Immature natural killer cell (primary cell): ENCODE data around the gene PATJ. TPM values are rescaled to one million over a fixed set of nuclear protein-coding genes. Genes with fewer than 3 reads are reported as not detected.

Source experiments
- DNase-seq, 3 donors: peaks; one replicate each; pipeline ENCODE4 v3.0.0; 2022; ENCODE audit warnings: mixed read lengths in 1 of 3
- H3K27ac Mint-ChIP-seq, 6 donors: one replicate each; pipeline ENCODE4 v1.8.0; 2020; ENCODE audit warnings: mixed read lengths in 6 of 6, mild to moderate bottlenecking in 5 of 6, inconsistent platforms in 4 of 6, moderate library complexity in 3 of 6
- H3K27me3 Mint-ChIP-seq, 3 donors: one replicate each; pipeline ENCODE4 v1.8.0; 2020 to 2021; ENCODE audit warnings: low read depth in 3 of 3, mild to moderate bottlenecking in 3 of 3, mixed read lengths in 3 of 3, moderate library complexity in 3 of 3, inconsistent platforms in 1 of 3
- H3K36me3 Mint-ChIP-seq, 3 donors: one replicate each; pipeline ENCODE4 v1.8.0; 2020; ENCODE audit warnings: mixed read lengths in 3 of 3, inconsistent platforms in 2 of 3, mild to moderate bottlenecking in 2 of 3
- H3K4me1 Mint-ChIP-seq, 2 donors: one replicate each; pipeline ENCODE4 v1.8.0; 2020; ENCODE audit warnings: inconsistent platforms in 2 of 2, mild to moderate bottlenecking in 2 of 2, mixed read lengths in 2 of 2, moderate library complexity in 1 of 2
- H3K4me3 Mint-ChIP-seq, 5 donors: one replicate each; pipeline ENCODE4 v1.8.0; 2020; ENCODE audit warnings: mild to moderate bottlenecking in 5 of 5, mixed read lengths in 5 of 5, inconsistent platforms in 3 of 5, moderate library complexity in 3 of 5
- H3K9me3 Mint-ChIP-seq, 6 donors: one replicate each; pipeline ENCODE4 v1.8.0; 2020; ENCODE audit warnings: mild to moderate bottlenecking in 6 of 6, mixed read lengths in 6 of 6, inconsistent platforms in 4 of 6, moderate library complexity in 3 of 6
- polyA plus RNA-seq, 3 donors: library from polyadenylated mRNA; unstranded; fragments of 300-500 nt; fragmentation: Illumina TruSeq; gene quantifications; one replicate each; pipeline ENCODE4 v1.2.3, GENCODE V29; 2021

The PATJ gene
- polyA plus RNA-seq, 3 donors from 2014 or later, result 2.9 to 7.2 (median 5.9) TPM

- no peaks in the 10 kb centered on the region for H3K4me1 Mint-ChIP-seq
- H3K9me3 Mint-ChIP-seq, result peaks cover 0 to 5% (median 0%) of the 10 kb centered on the region in 6 donors
- DNase-seq, result no peak
- H3K4me3 Mint-ChIP-seq, result no peak overlapping the region
- H3K27ac Mint-ChIP-seq, result no peak overlapping the region
- no peaks in the 10 kb centered on the region for H3K27me3 Mint-ChIP-seq
- peaks cover 0 to 15% (median 8%) of the 10 kb centered on the region in 3 donors for H3K36me3 Mint-ChIP-seq
Measured at GRCh38 chr1:61895175-61895574, 152.9 kb downstream of the PATJ start.

GRCh38 chr1:61898658-61899057, 156.4 kb downstream of the PATJ start:
- no peak overlapping the region for H3K27ac Mint-ChIP-seq
- peaks cover 0 to 5% (median 0%) of the 10 kb centered on the region in 6 donors for H3K9me3 Mint-ChIP-seq
- DNase-seq, result no peak
- H3K36me3 Mint-ChIP-seq, result peaks cover 3 to 35% (median 18%) of the 10 kb centered on the region in 3 donors
- H3K4me3 Mint-ChIP-seq, result no peak overlapping the region
- H3K27me3 Mint-ChIP-seq, result no peaks in the 10 kb centered on the region
- no peaks in the 10 kb centered on the region for H3K4me1 Mint-ChIP-seq

- H3K4me3 Mint-ChIP-seq, result no peak overlapping the region
- no peak overlapping the region for H3K27ac Mint-ChIP-seq
- no peaks in the 10 kb centered on the region for H3K9me3 Mint-ChIP-seq
- H3K36me3 Mint-ChIP-seq, result peaks cover 6 to 26% (median 13%) of the 10 kb centered on the region in 3 donors
- H3K4me1 Mint-ChIP-seq, result no peaks in the 10 kb centered on the region
- no peak for DNase-seq
- peaks cover 0 to 2% (median 0%) of the 10 kb centered on the region in 3 donors for H3K27me3 Mint-ChIP-seq
Measured at GRCh38 chr1:61904354-61904753, 162.1 kb downstream of the PATJ start.

- H3K9me3 Mint-ChIP-seq, result no peaks in the 10 kb centered on the region
- H3K4me3 Mint-ChIP-seq, result no peak overlapping the region
- DNase-seq, result no peak
- H3K27me3 Mint-ChIP-seq, result peaks cover 0 to 3% (median 2%) of the 10 kb centered on the region in 3 donors
- H3K36me3 Mint-ChIP-seq, result peaks cover 3 to 21% (median 13%) of the 10 kb centered on the region in 3 donors
- H3K27ac Mint-ChIP-seq, result no peak overlapping the region
- no peaks in the 10 kb centered on the region for H3K4me1 Mint-ChIP-seq
Measured at GRCh38 chr1:61907102-61907501, 164.8 kb downstream of the PATJ start.

- peaks cover 3 to 15% (median 8%) of the 10 kb centered on the region in 3 donors for H3K36me3 Mint-ChIP-seq
- no peak overlapping the region for H3K27ac Mint-ChIP-seq
- H3K4me1 Mint-ChIP-seq, result no peaks in the 10 kb centered on the region
- peaks cover 0 to 3% (median 2%) of the 10 kb centered on the region in 3 donors for H3K27me3 Mint-ChIP-seq
- H3K4me3 Mint-ChIP-seq, result no peak overlapping the region
- H3K9me3 Mint-ChIP-seq, result no peaks in the 10 kb centered on the region
- no peak for DNase-seq
Measured at GRCh38 chr1:61910035-61910434, 167.8 kb downstream of the PATJ start.

GRCh38 chr1:61914823-61915482, 172.7 kb downstream of the PATJ start:
- peaks cover 5 to 18% (median 10%) of the 10 kb centered on the region in 3 donors for H3K36me3 Mint-ChIP-seq
- no peak overlapping the region for H3K4me3 Mint-ChIP-seq
- no peaks in the 10 kb centered on the region for H3K4me1 Mint-ChIP-seq
- no peak overlapping the region for H3K27ac Mint-ChIP-seq
- no peak for DNase-seq
- H3K27me3 Mint-ChIP-seq, result peaks cover 0 to 3% (median 0%) of the 10 kb centered on the region in 3 donors
- peaks cover 0 to 1% (median 0%) of the 10 kb centered on the region in 6 donors for H3K9me3 Mint-ChIP-seq

GRCh38 chr1:61921435-61921834, 179.2 kb downstream of the PATJ start:
- Mint-ChIP-seq H3K36me3 (peaks cover 15 to 31% (median 17%) of the 10 kb centered on the region in 3 donors), H3K4me1 (no peaks in the 10 kb centered on the region), H3K9me3 (peaks cover 0 to 4% (median 0%) of the 10 kb centered on the region in 6 donors), H3K4me3 (no peak overlapping the region), H3K27me3 (no peaks in the 10 kb centered on the region), H3K27ac (no peak overlapping the region)
- no peak for DNase-seq

- no peak for DNase-seq
- Mint-ChIP-seq H3K27ac (no peak overlapping the region), H3K27me3 (no peaks in the 10 kb centered on the region), H3K36me3 (peaks cover 12 to 29% (median 15%) of the 10 kb centered on the region in 3 donors), H3K9me3 (peaks cover 0 to 4% (median 0%) of the 10 kb centered on the region in 6 donors), H3K4me3 (no peak overlapping the region), H3K4me1 (no peaks in the 10 kb centered on the region)
Measured at GRCh38 chr1:61922950-61923480, 180.7 kb downstream of the PATJ start.

- H3K9me3 Mint-ChIP-seq, result no peaks in the 10 kb centered on the region
- no peak for DNase-seq
- H3K4me3 Mint-ChIP-seq, result no peak overlapping the region
- H3K4me1 Mint-ChIP-seq, result no peaks in the 10 kb centered on the region
- H3K27ac Mint-ChIP-seq, result no peak overlapping the region
- H3K36me3 Mint-ChIP-seq, result peaks cover 9 to 31% (median 15%) of the 10 kb centered on the region in 3 donors
- H3K27me3 Mint-ChIP-seq, result no peaks in the 10 kb centered on the region
Measured at GRCh38 chr1:61925591-61926298, 183.5 kb downstream of the PATJ start.

- Mint-ChIP-seq H3K9me3 (no peaks in the 10 kb centered on the region), H3K27me3 (no peaks in the 10 kb centered on the region), H3K4me1 (no peaks in the 10 kb centered on the region), H3K36me3 (peaks cover 8 to 24% (median 9%) of the 10 kb centered on the region in 3 donors), H3K4me3 (no peak overlapping the region), H3K27ac (no peak overlapping the region)
- no peak for DNase-seq
Measured at GRCh38 chr1:61926597-61926996, 184.3 kb downstream of the PATJ start.

GRCh38 chr1:61930116-61930645, 187.9 kb downstream of the PATJ start:
- no peak for DNase-seq
- no peak overlapping the region for H3K27ac Mint-ChIP-seq
- H3K4me1 Mint-ChIP-seq, result no peaks in the 10 kb centered on the region
- H3K4me3 Mint-ChIP-seq, result no peak overlapping the region
- no peaks in the 10 kb centered on the region for H3K9me3 Mint-ChIP-seq
- H3K27me3 Mint-ChIP-seq, result peaks cover 0 to 2% (median 0%) of the 10 kb centered on the region in 3 donors
- peaks cover 0 to 14% (median 3%) of the 10 kb centered on the region in 3 donors for H3K36me3 Mint-ChIP-seq

GRCh38 chr1:61931587-61932279, 189.5 kb downstream of the PATJ start:
- peaks cover 0 to 2% (median 0%) of the 10 kb centered on the region in 3 donors for H3K27me3 Mint-ChIP-seq
- no peak overlapping the region for H3K4me3 Mint-ChIP-seq
- DNase-seq, result no peak
- peaks cover 0 to 14% (median 3%) of the 10 kb centered on the region in 3 donors for H3K36me3 Mint-ChIP-seq
- H3K27ac Mint-ChIP-seq, result no peak overlapping the region
- H3K9me3 Mint-ChIP-seq, result no peaks in the 10 kb centered on the region
- no peaks in the 10 kb centered on the region for H3K4me1 Mint-ChIP-seq

GRCh38 chr1:61935516-61935915, 193.2 kb downstream of the PATJ start:
- Mint-ChIP-seq H3K27me3 (peaks cover 0 to 2% (median 0%) of the 10 kb centered on the region in 3 donors), H3K27ac (no peak overlapping the region), H3K36me3 (peaks cover 0 to 4% (median 0%) of the 10 kb centered on the region in 3 donors), H3K9me3 (no peaks in the 10 kb centered on the region), H3K4me3 (no peak overlapping the region), H3K4me1 (no peaks in the 10 kb centered on the region)
- DNase-seq, result no peak
